B cell (primary cell): ENCODE data around the gene MYRIP.

Source experiments
- EZH2 ChIP-seq: IDR thresholded peaks from 2 replicates; pipeline ENCODE4 v1.6.1; 2012; ENCODE audit warnings: borderline replicate concordance, low read depth, mild to moderate bottlenecking, moderate library complexity, low read length; ENCODE audit not compliant: insufficient read depth, poor library complexity, severe bottlenecking
- TF ChIP-seq, protein P1 (sequence below): fragments of 200-600 bp; IDR thresholded peaks from one replicate; pipeline ENCODE4 v1.8.0; 2022; ENCODE audit warnings: antibody characterized with exemption, mild to moderate bottlenecking

GRCh38 chr3:40242638-40243037, 433.2 kb downstream of the MYRIP start:
- TF ChIP-seq, protein P1, sequence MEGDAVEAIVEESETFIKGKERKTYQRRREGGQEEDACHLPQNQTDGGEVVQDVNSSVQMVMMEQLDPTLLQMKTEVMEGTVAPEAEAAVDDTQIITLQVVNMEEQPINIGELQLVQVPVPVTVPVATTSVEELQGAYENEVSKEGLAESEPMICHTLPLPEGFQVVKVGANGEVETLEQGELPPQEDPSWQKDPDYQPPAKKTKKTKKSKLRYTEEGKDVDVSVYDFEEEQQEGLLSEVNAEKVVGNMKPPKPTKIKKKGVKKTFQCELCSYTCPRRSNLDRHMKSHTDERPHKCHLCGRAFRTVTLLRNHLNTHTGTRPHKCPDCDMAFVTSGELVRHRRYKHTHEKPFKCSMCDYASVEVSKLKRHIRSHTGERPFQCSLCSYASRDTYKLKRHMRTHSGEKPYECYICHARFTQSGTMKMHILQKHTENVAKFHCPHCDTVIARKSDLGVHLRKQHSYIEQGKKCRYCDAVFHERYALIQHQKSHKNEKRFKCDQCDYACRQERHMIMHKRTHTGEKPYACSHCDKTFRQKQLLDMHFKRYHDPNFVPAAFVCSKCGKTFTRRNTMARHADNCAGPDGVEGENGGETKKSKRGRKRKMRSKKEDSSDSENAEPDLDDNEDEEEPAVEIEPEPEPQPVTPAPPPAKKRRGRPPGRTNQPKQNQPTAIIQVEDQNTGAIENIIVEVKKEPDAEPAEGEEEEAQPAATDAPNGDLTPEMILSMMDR: no peak
- no peak for TF ChIP-seq EZH2
